Stimulated activated CD8-positive, alpha-beta memory T cell treated with anti-CD3 and anti-CD28 coated beads, Interleukin-12 subunit alpha, Interleukin-12 subunit beta, amount 100 ng/mL, for 24 hours (primary cell): Measurements from ENCODE around the gene CSAG1.
"Not testable (repeated sequence)": the region's sequence is repeated elsewhere in the genome, so short reads cannot be mapped to it uniquely, and the experiment has no call there.

ENCODE experiments used
- DNase-seq: peaks from one replicate; pipeline ENCODE4 v3.0.0-alpha.2; 2020; ENCODE audit errors: extremely low read depth

CSAG1 gene, protein sequence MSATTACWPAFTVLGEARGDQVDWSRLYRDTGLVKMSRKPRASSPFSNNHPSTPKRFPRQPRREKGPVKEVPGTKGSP

DNA sequence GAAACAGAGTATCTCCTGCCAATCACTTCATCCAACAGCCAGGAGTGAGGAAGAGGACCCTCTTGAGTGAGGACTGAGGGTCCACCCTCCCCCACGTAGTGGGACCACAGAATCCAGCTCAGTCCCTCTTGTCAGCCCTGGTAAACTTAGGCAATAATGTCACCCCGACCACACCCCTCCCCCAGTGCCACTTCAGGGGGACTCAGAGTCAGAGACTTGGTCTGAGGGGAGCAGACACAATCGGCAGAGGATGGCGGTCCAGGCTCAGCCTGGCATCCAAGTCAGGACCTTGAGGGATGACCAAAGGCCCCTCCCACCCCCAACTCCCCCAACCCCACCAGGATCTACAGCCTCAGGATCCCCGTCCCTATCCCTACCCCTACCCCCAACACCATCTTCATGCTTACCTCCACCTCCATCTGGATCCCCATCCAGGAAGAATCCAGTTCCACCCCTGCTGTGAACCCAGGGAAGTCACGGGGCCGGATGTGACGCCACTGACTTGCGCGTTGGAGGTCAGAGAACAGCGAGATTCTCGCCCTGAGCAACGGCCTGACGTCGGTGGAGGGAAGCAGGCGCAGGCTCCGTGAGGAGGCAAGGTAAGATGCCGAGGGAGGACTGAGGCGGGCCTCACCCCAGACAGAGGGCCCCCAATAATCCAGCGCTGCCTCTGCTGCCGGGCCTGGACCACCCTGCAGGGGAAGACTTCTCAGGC lies at the start of gene CSAG1, which contains the start of gene MAGEA12:
TSS of gene CSAG1 (minus strand) at position 461 of the 715 bp plus-strand sequence. CDS start 1,261 bp downstream, outside the sequence.
TSS of gene MAGEA12 (plus strand) at position 497 of the 715 bp plus-strand sequence. CDS start 2,405 bp downstream, outside the sequence.
- DNase-seq = no peak

- not testable (repeated sequence) for DNase-seq
These were observed 36.2 kb upstream of the CSAG1 start, which contains the start of gene MAGEA6 for GRCh38 chrX:152769549-152770289. Gene MAGEA6, minus strand, starts transcription at chrX:152769689. Its CDS starts 2,039 bp downstream, at chrX:152767650.

DNA sequence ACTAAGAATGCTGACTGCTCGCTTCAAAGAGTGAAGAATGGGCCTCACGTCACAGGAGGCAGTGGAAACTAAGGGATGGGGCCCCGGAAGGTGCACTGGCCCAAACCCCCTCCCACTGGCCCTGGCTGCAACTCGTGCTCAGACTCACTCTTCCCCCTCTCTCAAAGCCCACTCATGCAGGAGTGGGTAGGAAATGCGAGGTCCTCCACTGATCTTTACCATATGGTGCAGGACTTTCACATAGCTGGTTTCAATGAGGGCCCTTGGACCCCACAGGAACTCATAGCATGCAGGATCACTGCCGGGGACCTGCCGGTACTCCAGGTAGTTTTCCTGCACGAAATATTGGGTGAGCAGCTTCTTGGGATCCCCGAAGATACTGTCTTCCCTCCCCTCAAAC lies 33.0 kb upstream of the CSAG1 start:
- DNase-seq = not testable (repeated sequence)

GRCh38 chrX:152761582-152761981 lies 28.1 kb upstream of the CSAG1 start:
- DNase-seq = not testable (repeated sequence)

- not testable (repeated sequence) for DNase-seq
These were observed 26.0 kb upstream of the CSAG1 start for GRCh38 chrX:152759544-152759943.

GRCh38 chrX:152758918-152759317 lies 25.4 kb upstream of the CSAG1 start, which contains the start of gene CSAG3:
Gene CSAG3, plus strand, starts transcription at chrX:152759218.
- not testable (repeated sequence) for DNase-seq

DNA sequence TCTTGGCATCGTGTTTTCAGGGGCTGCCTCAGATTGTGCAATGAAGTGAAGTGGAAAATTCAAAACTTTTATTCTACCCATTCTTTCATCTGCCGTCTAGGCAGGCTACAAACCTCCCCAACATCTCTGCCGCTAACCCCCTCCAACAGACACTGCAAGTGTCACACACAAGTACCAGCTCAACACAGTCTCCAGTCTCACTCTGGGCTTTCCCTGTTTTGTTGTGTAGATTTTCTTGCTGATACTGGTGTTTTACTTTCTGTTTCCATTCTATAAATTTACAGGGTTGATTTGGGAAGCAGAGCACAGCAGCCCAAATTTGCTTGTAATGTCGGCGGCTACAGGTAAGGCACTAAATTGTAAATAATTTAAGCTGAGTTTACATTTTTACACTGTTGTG lies 21.4 kb upstream of the CSAG1 start:
- not testable (repeated sequence) for DNase-seq

- DNase-seq = not testable (repeated sequence)
These were observed 20.4 kb upstream of the CSAG1 start, which contains the start of gene MAGEA2 for GRCh38 chrX:152753686-152754650. Gene MAGEA2, minus strand, starts transcription at chrX:152753842. Its CDS starts 2,479 bp downstream, at chrX:152751363.

DNA sequence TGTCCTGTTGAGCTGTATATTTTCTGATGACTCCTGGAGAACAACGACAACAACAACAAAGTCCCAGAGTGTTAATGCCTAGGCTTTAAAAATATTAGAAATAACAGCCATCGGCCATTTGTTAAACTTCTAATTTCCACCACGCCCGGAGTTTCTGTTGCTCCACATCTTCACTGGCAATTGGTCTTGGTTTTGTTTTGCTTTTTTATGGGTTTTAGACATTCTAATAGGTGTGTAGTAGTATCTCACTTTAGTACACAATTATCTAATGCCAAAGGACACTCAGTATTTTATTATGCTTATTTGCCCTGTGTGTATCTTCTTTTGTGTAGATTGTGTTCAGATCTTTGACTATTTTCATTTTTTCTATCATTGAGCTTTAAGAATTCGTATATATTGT lies 5.0 kb upstream of the CSAG1 start:
- no peak for DNase-seq

GRCh38 chrX:152736528-152736927 lies 3.0 kb upstream of the CSAG1 start:
- not testable (repeated sequence) for DNase-seq

DNA sequence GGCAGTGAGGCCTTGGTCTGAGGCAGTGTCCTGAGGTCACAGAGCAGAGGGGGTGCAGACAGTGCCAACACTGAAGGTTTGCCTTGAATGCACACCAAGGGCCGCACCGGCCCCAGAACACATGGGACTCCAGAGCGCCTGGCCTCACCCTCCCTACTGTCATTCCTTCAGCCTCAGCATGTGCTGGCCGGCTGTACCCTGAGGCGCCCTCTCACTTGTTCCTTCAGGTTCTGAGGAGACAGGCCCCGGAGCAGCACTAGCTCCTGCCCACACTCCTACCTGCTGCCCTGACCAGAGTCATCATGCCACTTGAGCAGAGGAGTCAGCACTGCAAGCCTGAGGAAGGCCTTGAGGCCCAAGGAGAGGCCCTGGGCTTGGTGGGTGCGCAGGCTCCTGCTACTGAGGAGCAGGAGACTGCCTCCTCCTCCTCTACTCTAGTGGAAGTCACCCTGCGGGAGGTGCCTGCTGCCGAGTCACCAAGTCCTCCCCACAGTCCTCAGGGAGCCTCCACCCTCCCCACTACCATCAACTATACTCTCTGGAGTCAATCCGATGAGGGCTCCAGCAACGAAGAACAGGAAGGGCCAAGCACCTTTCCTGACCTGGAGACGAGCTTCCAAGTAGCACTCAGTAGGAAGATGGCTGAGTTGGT lies 2.5 kb upstream of the CSAG1 start:
- no peak for DNase-seq

DNA sequence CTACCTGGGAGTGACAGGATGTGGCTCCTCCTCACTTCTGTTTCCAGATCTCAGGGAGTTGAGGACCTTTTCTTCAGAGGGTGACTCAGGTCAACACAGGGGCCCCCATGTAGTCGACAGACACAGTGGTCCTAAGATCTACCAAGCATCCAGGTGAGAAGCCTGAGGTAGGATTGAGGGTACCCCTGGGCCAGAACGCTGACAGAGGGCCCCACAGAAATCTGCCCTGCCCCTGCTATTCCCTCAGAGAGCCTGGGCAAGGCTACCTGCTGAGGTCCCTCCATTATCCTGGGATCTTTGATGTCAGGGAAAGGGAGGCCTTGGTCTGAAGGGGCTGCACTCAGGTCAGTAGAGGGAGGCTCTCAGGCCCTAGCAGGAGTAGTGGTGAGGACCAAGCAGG lies 1.6 kb upstream of the CSAG1 start:
- DNase-seq = no peak

- DNase-seq = not testable (repeated sequence)
These were observed 780 bp upstream of the CSAG1 start for GRCh38 chrX:152734143-152734858.

GRCh38 chrX:152725409-152725808 lies 8.1 kb downstream of the CSAG1 start:
- no peak for DNase-seq

DNA sequence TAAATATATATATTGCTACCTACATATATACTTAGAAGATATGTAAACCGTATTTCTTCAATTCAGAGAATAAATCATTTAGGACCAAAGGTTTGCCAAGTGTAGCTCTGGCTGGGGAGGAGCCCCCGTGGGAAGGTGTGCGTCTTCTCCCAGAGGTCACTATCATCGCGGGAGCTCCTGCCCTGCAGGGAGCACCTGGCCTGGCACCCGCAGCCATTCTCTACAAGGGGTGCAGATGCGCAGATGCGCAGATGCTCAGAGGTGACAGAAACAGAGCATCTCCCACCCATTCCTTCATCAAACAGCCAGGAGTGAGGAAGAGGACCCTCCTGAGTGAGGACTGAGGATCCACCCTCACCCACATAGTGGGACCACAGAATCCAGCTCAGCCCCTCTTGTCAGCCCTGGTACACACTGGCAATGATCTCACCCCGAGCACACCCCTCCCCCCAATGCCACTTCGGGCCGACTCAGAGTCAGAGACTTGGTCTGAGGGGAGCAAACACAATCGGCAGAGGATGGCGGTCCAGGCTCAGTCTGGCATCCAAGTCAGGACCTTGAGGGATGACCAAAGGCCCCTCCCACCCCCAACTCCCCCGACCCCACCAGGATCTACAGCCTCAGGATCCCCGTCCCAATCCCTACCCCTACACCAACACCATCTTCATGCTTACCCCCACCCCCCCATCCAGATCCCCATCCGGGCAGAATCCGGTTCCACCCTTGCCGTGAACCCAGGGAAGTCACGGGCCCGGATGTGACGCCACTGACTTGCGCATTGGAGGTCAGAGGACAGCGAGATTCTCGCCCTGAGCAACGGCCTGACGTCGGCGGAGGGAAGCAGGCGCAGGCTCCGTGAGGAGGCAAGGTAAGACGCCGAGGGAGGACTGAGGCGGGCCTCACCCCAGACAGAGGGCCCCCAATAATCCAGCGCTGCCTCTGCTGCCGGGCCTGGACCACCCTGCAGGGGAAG lies 19.4 kb downstream of the CSAG1 start, which contains the start of gene MAGEA2B:
TSS of gene MAGEA2B (plus strand) at position 814 of the 973 bp plus-strand sequence. CDS start 2,479 bp downstream, outside the sequence.
- not testable (repeated sequence) for DNase-seq

- DNase-seq = not testable (repeated sequence)
These were observed 20.3 kb downstream of the CSAG1 start for GRCh38 chrX:152713195-152713594.

DNA sequence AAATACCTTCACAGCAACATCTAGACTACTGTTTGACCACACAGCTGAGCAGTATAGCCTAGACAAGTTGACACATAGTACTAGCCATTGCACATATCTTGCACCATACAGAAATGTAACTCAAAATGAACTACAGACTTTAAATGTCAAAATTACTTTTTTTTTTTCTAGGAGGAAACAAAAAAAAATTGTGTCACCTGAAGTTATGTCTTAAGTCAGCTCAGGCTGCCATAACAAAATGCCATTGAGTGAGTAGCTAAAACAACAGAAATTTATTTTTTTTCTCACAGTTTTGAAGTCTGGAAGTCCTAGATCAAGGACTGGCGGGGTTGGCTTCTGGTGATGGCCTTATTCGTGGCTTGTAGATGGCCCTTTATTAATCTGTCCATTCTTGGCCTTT lies 24.3 kb downstream of the CSAG1 start, which contains the start of gene CSAG2:
TSS of gene CSAG2 (minus strand) at position 101 of the 400 bp plus-strand sequence. CDS start 161 bp downstream, outside the sequence.
- not testable (repeated sequence) for DNase-seq

DNA sequence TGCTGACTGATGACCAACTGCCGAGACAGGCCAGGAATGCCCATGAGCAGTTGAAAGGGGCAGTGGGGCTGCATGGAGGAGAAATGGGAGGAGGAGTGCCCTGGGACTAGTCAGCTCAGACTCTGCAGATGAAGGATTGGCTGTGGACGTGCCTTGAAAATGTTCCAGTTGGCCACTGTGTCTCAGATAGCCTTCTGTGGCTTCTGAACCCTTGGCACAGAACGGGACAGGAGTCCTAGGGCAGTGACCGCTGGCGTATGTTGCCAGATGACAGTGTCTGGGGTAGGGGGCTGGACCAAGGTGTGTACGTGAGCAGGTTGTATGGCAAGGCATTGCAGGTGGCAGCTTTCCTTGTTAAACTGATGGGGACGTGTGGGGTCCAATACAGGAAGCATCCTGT lies 27.0 kb downstream of the CSAG1 start:
- not testable (repeated sequence) for DNase-seq
